B cell (primary cell): ENCODE results near the gene EARS2. TPM values are rescaled to one million over a fixed set of nuclear protein-coding genes. Genes with fewer than 3 reads are reported as not detected.

Experiments
- ATAC-seq: fragments of 200-7000 bp; cut with Tn5 transposase; one replicate; pipeline ENCODE4 v1.10.0; 2021; ENCODE audit warnings: low read depth, mild to moderate bottlenecking, moderate number of reproducible peaks, moderate library complexity
- CTCF ChIA-PET: fragments of 350-600 bp; sonication (Branson Sonifier 250); formaldehyde crosslinking; loops from one replicate; lab custom pipeline; 2021; ENCODE audit warnings: antibody characterized with exemption, inconsistent platforms; lab: Charles Lee
- POLR2A ChIA-PET: fragments of 350-600 bp; sonication (Branson Sonifier 250); formaldehyde crosslinking; loops from one replicate; lab custom pipeline; 2021; ENCODE audit warnings: antibody characterized with exemption; lab: Charles Lee
- DNase-seq: peaks from one replicate; pipeline ENCODE4 v3.0.0; 2013
- H2AFZ ChIP-seq: 2 replicates; pipeline ENCODE4 v1.6.1; 2012; ENCODE audit warnings: mild to moderate bottlenecking, low read depth, low read length; ENCODE audit not compliant: insufficient read depth, poor library complexity, severe bottlenecking
- H3K27ac ChIP-seq, 2 donors: 1 replicate in 1 of 2; 2 replicates in 1 of 2; pipeline ENCODE4 v1.5.1; 2012 to 2013; ENCODE audit warnings: low read length in 2 of 2, mild to moderate bottlenecking in 2 of 2, moderate library complexity in 1 of 2
- H3K27me3 ChIP-seq, 4 experiments: fragments of 200-600 bp in 1 of 4; sonication (generic) in 1 of 4; replicated peaks in 1 of 4; 1 replicate in 2 of 4; 2 replicates in 2 of 4; pipeline versions ENCODE4 v1.6.1 to v1.7.0; 2013 to 2016; ENCODE audit warnings: low read length in 3 of 4, mild to moderate bottlenecking in 2 of 4, mixed read lengths in 1 of 4, moderate library complexity in 1 of 4; ENCODE audit not compliant: insufficient read depth in 4 of 4, control insufficient read depth in 3 of 4; ENCODE audit errors: control extremely low read depth in 1 of 4
- H3K36me3 ChIP-seq, 2 experiments: replicated peaks in 1 of 2; 1 replicate in 1 of 2; 2 replicates in 1 of 2; pipeline versions ENCODE4 v1.6.1 to v1.7.1; 2013; ENCODE audit warnings: low read length in 1 of 2; ENCODE audit not compliant: insufficient read depth in 2 of 2, control insufficient read depth in 1 of 2; ENCODE audit errors: control extremely low read depth in 1 of 2, extremely low read depth in 1 of 2
- H3K4me1 ChIP-seq, 2 donors: fragments of 200-600 bp in 1 of 2; sonication (generic) in 1 of 2; 1 replicate in 1 of 2; 2 replicates in 1 of 2; pipeline versions ENCODE4 v1.5.1 to v1.6.1; 2013 to 2017; ENCODE audit warnings: low read length in 2 of 2; ENCODE audit not compliant: control insufficient read depth in 2 of 2, insufficient read depth in 2 of 2
- H3K4me2 ChIP-seq: replicated peaks from 2 replicates; pipeline ENCODE3; 2012; ENCODE audit warnings: mild to moderate bottlenecking, low read depth, low read length; ENCODE audit not compliant: poor library complexity, severe bottlenecking
- H3K4me3 ChIP-seq, 5 experiments: fragments of 200-600 bp in 1 of 5; sonication (generic) in 1 of 5; 1 replicate in 3 of 5; 2 replicates in 2 of 5; pipeline versions ENCODE4 v1.5.1 to v1.7.0; 2011 to 2016; ENCODE audit warnings: low read length in 4 of 5, mild to moderate bottlenecking in 4 of 5, low read depth in 2 of 5, control low read depth in 1 of 5, moderate library complexity in 1 of 5; ENCODE audit not compliant: insufficient read depth in 1 of 5; ENCODE audit errors: control extremely low read depth in 1 of 5, extremely low read depth in 1 of 5
- H3K79me2 ChIP-seq: fragments of 200-600 bp; sonication (generic); one replicate; pipeline ENCODE4 v1.6.0; 2016; ENCODE audit warnings: low read length; ENCODE audit not compliant: control insufficient read depth, insufficient read depth
- H3K9ac ChIP-seq: fragments of 200-600 bp; sonication (generic); 2 replicates; pipeline ENCODE4 v1.6.1; 2017; ENCODE audit warnings: mild to moderate bottlenecking, low read length, moderate library complexity
- H3K9me3 ChIP-seq, 3 donors: one replicate each; pipeline versions ENCODE4 v1.6.1 to v1.7.1; 2013; ENCODE audit warnings: low read length in 2 of 3; ENCODE audit not compliant: control insufficient read depth in 2 of 3, insufficient read depth in 1 of 3; ENCODE audit errors: control extremely low read depth in 1 of 3
- H4K20me1 ChIP-seq: 2 replicates; pipeline ENCODE4 v1.6.0; 2012; ENCODE audit warnings: mild to moderate bottlenecking, low read length; ENCODE audit not compliant: insufficient read depth, control insufficient read depth, poor library complexity, severe bottlenecking
- H3K27ac Mint-ChIP-seq: one replicate; pipeline ENCODE4 v1.8.0; 2021; ENCODE audit warnings: mixed read lengths
- H3K27me3 Mint-ChIP-seq: one replicate; pipeline ENCODE4 v1.8.0; 2021; ENCODE audit warnings: mixed read lengths
- H3K4me1 Mint-ChIP-seq: one replicate; pipeline ENCODE4 v1.8.0; 2021; ENCODE audit warnings: mixed read lengths
- H3K4me3 Mint-ChIP-seq: one replicate; pipeline ENCODE4 v1.8.0; 2021; ENCODE audit warnings: mixed read lengths
- H3K9me3 Mint-ChIP-seq: one replicate; pipeline ENCODE4 v1.8.0; 2022; ENCODE audit warnings: mixed read lengths; ENCODE audit not compliant: insufficient read depth
- CTCF ChIP-seq: fragments of 200-600 bp; IDR thresholded peaks from one replicate; pipeline ENCODE4 v1.8.0; 2022; ENCODE audit warnings: antibody characterized with exemption, mild to moderate bottlenecking
- EZH2 ChIP-seq: IDR thresholded peaks from 2 replicates; pipeline ENCODE4 v1.6.1; 2012; ENCODE audit warnings: borderline replicate concordance, low read depth, mild to moderate bottlenecking, moderate library complexity, low read length; ENCODE audit not compliant: insufficient read depth, poor library complexity, severe bottlenecking
- WGBS: methylation state at CpG from one replicate; pipeline ENCODE4 v1.1.5; 2013; ENCODE audit warnings: missing lambda C conversion rate; ENCODE audit not compliant: insufficient coverage; 5-methylcytosine and 5-hydroxymethylcytosine counted together
- intact Hi-C: fragments of 100-400 bp; cut with micrococcal nuclease; formaldehyde crosslinking; loops from one replicate; pipeline ENCODE4 v1.10.0; 2022
- polyA plus RNA-seq: library from polyadenylated mRNA; depleted of rRNA; stranded (reverse); fragments of >200 nt; gene quantifications from 2 replicates; pipeline ENCODE4 v1.2.3, GENCODE V29; 2012
- total RNA-seq, 2 donors: library from RNA; stranded (reverse); fragments of 120-200 nt in 1 of 2; gene quantifications; 1 replicate in 1 of 2; 2 replicates in 1 of 2; pipeline versions ENCODE4 v1.2.3 to v1.2.4, GENCODE V29; 2013 to 2022

The EARS2 gene
- total and polyA plus RNA-seq, 2 donors (not counting 1 experiment from before 2014, with no cell fraction given) = 14.6 to 15.1 TPM

- H3K27ac ChIP-seq = no peak overlapping the region
- no peaks in the 10 kb centered on the region for H3K9me3 Mint-ChIP-seq
- H3K4me1 ChIP-seq = no peaks in the 10 kb centered on the region
- ChIA-PET CTCF (no interaction called here), POLR2A (no interaction called here)
- 100% methylated on average over 1 of the region's 3 CpGs for WGBS
- H3K36me3 ChIP-seq = peaks cover 2 to 42% of the 10 kb centered on the region in 2 experiments
- H3K4me1 Mint-ChIP-seq = no peaks in the 10 kb centered on the region
- H2AFZ ChIP-seq = no peak overlapping the region
- H3K4me2 ChIP-seq = no peak overlapping the region
- ATAC-seq (no peak), DNase-seq (no peak)
- H3K79me2 ChIP-seq = peaks cover 20% of the 10 kb centered on the region
- H3K27ac Mint-ChIP-seq = no peak overlapping the region
- intact Hi-C loops = no loop called here
- H3K27me3 ChIP-seq = no peaks in the 10 kb centered on the region
- no peaks in the 10 kb centered on the region for H3K9me3 ChIP-seq
- H3K4me3 ChIP-seq = no peak overlapping the region
- H3K27me3 Mint-ChIP-seq = no peaks in the 10 kb centered on the region
- TF ChIP-seq CTCF = no peak
- no peak for TF ChIP-seq EZH2
- H3K9ac ChIP-seq = no peak overlapping the region
- H3K4me3 Mint-ChIP-seq = no peak overlapping the region
- no peaks in the 10 kb centered on the region for H4K20me1 ChIP-seq
These were observed 19.8 kb downstream of the EARS2 start for GRCh38 chr16:23537390-23537789.

GRCh38 chr16:23535901-23536300 is 21.2 kb downstream of the EARS2 start:
- no peaks in the 10 kb centered on the region for H3K9me3 ChIP-seq
- POLR2A ChIA-PET = interaction anchor here (0.7 kb wide), 1 partner anchor 41 kb away, joined by 11 read pairs; no protein-coding TSS in a partner anchor
- CTCF ChIA-PET = no interaction called here
- H3K9ac ChIP-seq = no peak overlapping the region
- no peaks in the 10 kb centered on the region for H3K27me3 ChIP-seq
- TF ChIP-seq CTCF = no peak
- TF ChIP-seq EZH2 = no peak
- peaks cover 2 to 49% of the 10 kb centered on the region in 2 experiments for H3K36me3 ChIP-seq
- ATAC-seq (no peak), DNase-seq (no peak)
- H3K4me3 ChIP-seq = no peak overlapping the region
- Mint-ChIP-seq H3K4me1 (no peaks in the 10 kb centered on the region), H3K9me3 (no peaks in the 10 kb centered on the region), H3K27me3 (no peaks in the 10 kb centered on the region), H3K27ac (no peak overlapping the region), H3K4me3 (no peak overlapping the region)
- H3K79me2 ChIP-seq = peaks cover 15% of the 10 kb centered on the region
- no CpG with 5 or more reads among the region's 2 CpGs for WGBS
- no peak overlapping the region for H3K4me2 ChIP-seq
- intact Hi-C loops = no loop called here
- H3K27ac ChIP-seq = no peak overlapping the region
- no peaks in the 10 kb centered on the region for H3K4me1 ChIP-seq
- H2AFZ ChIP-seq = no peak overlapping the region
- no peaks in the 10 kb centered on the region for H4K20me1 ChIP-seq
